GM23338 (cell line): ENCODE data around the gene MICAL3. TPM values are rescaled to one million over a fixed set of nuclear protein-coding genes. Genes with fewer than 3 reads are reported as not detected.
"Not testable (repeated sequence)": the region's sequence is repeated elsewhere in the genome, so short reads cannot be mapped to it uniquely, and the experiment has no call there.

Experiments used
- ATAC-seq: fragments of 200-7000 bp; cut with Tn5 transposase; 3 replicates; pipeline ENCODE4 v1.9.1; 2020
- DNase-seq: peaks from one replicate; pipeline ENCODE4 v3.0.0-alpha.2; 2015; ENCODE audit warnings: low spot score
- H2AFZ ChIP-seq: fragments of 200-600 bp; sonication (generic); 2 replicates; pipeline ENCODE4 v1.8.0; 2016; ENCODE audit warnings: antibody characterized with exemption, mild to moderate bottlenecking, moderate library complexity
- H3F3A ChIP-seq: fragments of 200-600 bp; sonication (generic); replicated peaks from 2 replicates; pipeline ENCODE4 v1.8.0; 2017; ENCODE audit warnings: antibody characterized with exemption, mixed run types, low read depth
- H3K27ac ChIP-seq: fragments of 200-600 bp; sonication (generic); 2 replicates; pipeline ENCODE4 v1.6.1; 2016; ENCODE audit warnings: low read depth
- H3K27me3 ChIP-seq: fragments of 200-600 bp; sonication (generic); 2 replicates; pipeline ENCODE4 v1.8.0; 2016; ENCODE audit warnings: mild to moderate bottlenecking, mixed run types, moderate library complexity; ENCODE audit not compliant: insufficient read depth
- H3K36me3 ChIP-seq: fragments of 200-600 bp; sonication (generic); 2 replicates; pipeline ENCODE4 v1.8.0; 2016; ENCODE audit warnings: mild to moderate bottlenecking; ENCODE audit not compliant: insufficient read depth
- H3K4me1 ChIP-seq: fragments of 200-600 bp; sonication (generic); 2 replicates; pipeline ENCODE4 v1.8.0; 2016; ENCODE audit warnings: mild to moderate bottlenecking, moderate library complexity; ENCODE audit not compliant: insufficient read depth
- H3K4me2 ChIP-seq: fragments of 200-600 bp; sonication (generic); 2 replicates; pipeline ENCODE4 v1.7.1; 2017; ENCODE audit warnings: mixed run types
- H3K4me3 ChIP-seq: fragments of 200-600 bp; sonication (generic); 2 replicates; pipeline ENCODE4 v1.6.1; 2016; ENCODE audit warnings: mixed run types
- H3K79me2 ChIP-seq: fragments of 200-600 bp; sonication (generic); replicated peaks from 2 replicates; pipeline ENCODE4 v1.8.0; 2017; ENCODE audit warnings: mild to moderate bottlenecking; ENCODE audit not compliant: insufficient read depth
- H3K9me2 ChIP-seq: fragments of 200-600 bp; sonication (generic); 2 replicates; pipeline ENCODE4 v1.8.0; 2017; ENCODE audit not compliant: insufficient read depth
- H4K20me1 ChIP-seq: fragments of 200-600 bp; sonication (generic); replicated peaks from 2 replicates; pipeline ENCODE4 v1.8.0; 2017; ENCODE audit warnings: mild to moderate bottlenecking; ENCODE audit not compliant: insufficient read depth
- H3K27ac Mint-ChIP-seq: 2 replicates; pipeline ENCODE4 v1.8.0; 2020; ENCODE audit warnings: inconsistent platforms, mild to moderate bottlenecking, moderate library complexity, mixed read lengths
- H3K27me3 Mint-ChIP-seq: 3 replicates; pipeline ENCODE4 v1.8.0; 2022; ENCODE audit warnings: low read depth, mild to moderate bottlenecking, moderate library complexity, mixed read lengths, inconsistent platforms; ENCODE audit not compliant: insufficient read depth, poor library complexity
- H3K36me3 Mint-ChIP-seq: 3 replicates; pipeline ENCODE4 v1.8.0; 2021; ENCODE audit warnings: low read depth, mild to moderate bottlenecking, inconsistent platforms, moderate library complexity, mixed read lengths
- H3K4me1 Mint-ChIP-seq: 3 replicates; pipeline ENCODE4 v1.8.0; 2020; ENCODE audit warnings: mild to moderate bottlenecking, inconsistent platforms, mixed read lengths
- H3K4me3 Mint-ChIP-seq: 3 replicates; pipeline ENCODE4 v1.8.0; 2021; ENCODE audit warnings: moderate library complexity, mild to moderate bottlenecking, inconsistent platforms, mixed read lengths
- H3K9me3 Mint-ChIP-seq: 3 replicates; pipeline ENCODE4 v1.8.0; 2020; ENCODE audit warnings: moderate library complexity, mild to moderate bottlenecking, inconsistent platforms, mixed read lengths
- CREB1 ChIP-seq: fragments of 250-450 bp; sonication (Bioruptor Pico); IDR thresholded peaks from 2 replicates; pipeline ENCODE4 v1.5.0; 2020; ENCODE audit warnings: low read depth, mild to moderate bottlenecking, moderate library complexity
- CTCF ChIP-seq, 2 experiments: fragments of 200-600 bp in 1 of 2; sonication (generic) in 1 of 2; conservative IDR thresholded peaks; 2 replicates each; pipeline versions ENCODE4 v1.5.1 to v1.6.1; 2016 to 2017; ENCODE audit warnings: antibody characterized with exemption in 2 of 2, low read depth in 2 of 2, mild to moderate bottlenecking in 2 of 2, moderate library complexity in 1 of 2
- EZH2 ChIP-seq: fragments of 200-600 bp; sonication (generic); IDR thresholded peaks from one replicate; pipeline ENCODE4 v1.8.0; 2017; ENCODE audit warnings: antibody characterized with exemption, mild to moderate bottlenecking, low read depth; ENCODE audit not compliant: unreplicated experiment
- EZH2phosphoT487 ChIP-seq: fragments of 200-600 bp; sonication (generic); IDR thresholded peaks from one replicate; pipeline ENCODE4 v1.8.1; 2018; ENCODE audit warnings: antibody characterized with exemption; ENCODE audit not compliant: unreplicated experiment
- JUNB ChIP-seq: IDR thresholded peaks from one replicate; pipeline ENCODE4 v1.6.1; 2016; ENCODE audit warnings: antibody characterized with exemption; ENCODE audit not compliant: unreplicated experiment
- POLR2AphosphoS5 ChIP-seq: IDR thresholded peaks from 2 replicates; pipeline ENCODE4 v1.6.1; 2016; ENCODE audit warnings: antibody characterized with exemption, low read depth
- REST ChIP-seq: IDR thresholded peaks from one replicate; pipeline ENCODE4 v1.6.1; 2018; ENCODE audit warnings: antibody characterized with exemption; ENCODE audit not compliant: unreplicated experiment
- STAT1 ChIP-seq: IDR thresholded peaks from one replicate; pipeline ENCODE4 v1.6.1; 2016; ENCODE audit warnings: antibody characterized with exemption; ENCODE audit not compliant: unreplicated experiment
- ZNF114 ChIP-seq: fragments of 250-450 bp; sonication (Bioruptor Pico); IDR thresholded peaks from 2 replicates; pipeline ENCODE4 v1.5.0; 2020; ENCODE audit warnings: mild to moderate bottlenecking, moderate library complexity
- ZNF331 ChIP-seq: fragments of 250-450 bp; sonication (Bioruptor Pico); IDR thresholded peaks from 2 replicates; pipeline ENCODE4 v1.5.0; 2020; ENCODE audit warnings: low read depth, mild to moderate bottlenecking, moderate library complexity
- polyA plus RNA-seq: library from polyadenylated mRNA; unstranded; fragments of >200 nt; fragmentation: Nextera tagmentation; extraction: Ambion mirVana; gene quantifications from 2 replicates; pipeline ENCODE4 v1.2.1, GENCODE V29; 2016
- total RNA-seq: library from RNA; depleted of rRNA; stranded (reverse); fragments of >200 nt; shearing (Covaris generic); gene quantifications from 2 replicates; pipeline ENCODE4 v1.2.3, GENCODE V29; 2014

MICAL3 gene
- total and polyA plus RNA-seq, 2 experiments from 2014 or later = 10.1 to 33.9 TPM

- not testable (repeated sequence) for H3K79me2 ChIP-seq, H3K27ac ChIP-seq, ATAC-seq, H3F3A ChIP-seq, H3K4me2 ChIP-seq, H3K27ac Mint-ChIP-seq, H3K9me2 ChIP-seq, H3K4me3 Mint-ChIP-seq, H3K36me3 ChIP-seq, H3K36me3 Mint-ChIP-seq, H4K20me1 ChIP-seq, H3K9me3 Mint-ChIP-seq, H2AFZ ChIP-seq, H3K4me1 ChIP-seq, H3K4me3 ChIP-seq, DNase-seq
- peaks cover 31% of the 10 kb centered on the region for H3K27me3 ChIP-seq
- H3K27me3 Mint-ChIP-seq = peaks cover 23% of the 10 kb centered on the region
- H3K4me1 Mint-ChIP-seq = peaks cover 17% of the 10 kb centered on the region
Measured at GRCh38 chr22:18020743-18021142, 3.6 kb downstream of the MICAL3 start.

- H3K36me3 ChIP-seq = no peaks in the 10 kb centered on the region
- Mint-ChIP-seq H3K4me1 (no peaks in the 10 kb centered on the region; the same call in 2 of the 3 replicates), H3K36me3 (no peaks in the 10 kb centered on the region), H3K9me3 (0 out of 3 replicates have a peak, but pooled peaks cover 2% of the 10 kb centered on the region), H3K4me3 (no peak overlapping the region), H3K27ac (no peak overlapping the region), H3K27me3 (peaks cover 4% of the 10 kb centered on the region)
- ATAC-seq = no peak
- H3K27me3 ChIP-seq = no peaks in the 10 kb centered on the region
- H3F3A ChIP-seq = no peaks in the 10 kb centered on the region
- no peak for DNase-seq
- no peak overlapping the region for H3K4me3 ChIP-seq
- no peak overlapping the region for H2AFZ ChIP-seq
- no peaks in the 10 kb centered on the region for H3K4me1 ChIP-seq
- no peaks in the 10 kb centered on the region for H3K79me2 ChIP-seq
- TF ChIP-seq ZNF331 (CRISPR knock-in tag) (no peak), STAT1 (no peak), EZH2 (no peak), JUNB (no peak), ZNF114 (no peak), REST (no peak), POLR2AphosphoS5 (no peak)
- H3K4me2 ChIP-seq = no peak overlapping the region
- H3K27ac ChIP-seq = no peak overlapping the region
- no peaks in the 10 kb centered on the region for H3K9me2 ChIP-seq
- H4K20me1 ChIP-seq = no peaks in the 10 kb centered on the region
Measured at GRCh38 chr22:18013947-18014346, 10.4 kb downstream of the MICAL3 start.

GRCh38 chr22:18013436-18013835, 10.9 kb downstream of the MICAL3 start:
- Histone ChIP-seq H3K4me3 (no peak overlapping the region), H3K4me1 (no peaks in the 10 kb centered on the region), H3F3A (no peaks in the 10 kb centered on the region), H3K27ac (no peak overlapping the region), H3K9me2 (no peaks in the 10 kb centered on the region), H2AFZ (no peak overlapping the region), H3K27me3 (no peaks in the 10 kb centered on the region), H3K79me2 (no peaks in the 10 kb centered on the region), H3K36me3 (no peaks in the 10 kb centered on the region), H4K20me1 (no peaks in the 10 kb centered on the region), H3K4me2 (no peak overlapping the region)
- H3K4me1 Mint-ChIP-seq = no peaks in the 10 kb centered on the region; the same call in 2 of the 3 replicates
- ATAC-seq (no peak), DNase-seq (no peak)
- H3K27ac Mint-ChIP-seq = no peak overlapping the region
- H3K36me3 Mint-ChIP-seq = no peaks in the 10 kb centered on the region
- no peaks in the 10 kb centered on the region for H3K9me3 Mint-ChIP-seq
- H3K4me3 Mint-ChIP-seq = no peak overlapping the region
- H3K27me3 Mint-ChIP-seq = peaks cover 4% of the 10 kb centered on the region
- TF ChIP-seq REST = no peak
- no peak for TF ChIP-seq CREB1 (CRISPR knock-in tag)
- TF ChIP-seq EZH2phosphoT487 = no peak
- no peak for TF ChIP-seq ZNF114
- TF ChIP-seq EZH2 = no peak
- TF ChIP-seq CTCF (conservative IDR thresholded peaks at IDR 0.05; ENCODE audit: low read depth in 2 of 2) = no peak
- TF ChIP-seq ZNF331 (CRISPR knock-in tag) = no peak
